Memory B cell (primary cell): ENCODE data around the gene HPSE2.

Source experiments
- ATAC-seq: fragments of 150-1000 bp; cut with Tn5 transposase; 2 replicates; pipeline ENCODE4 v1.10.0; 2021; ENCODE audit warnings: low read depth, mild to moderate bottlenecking, moderate library complexity
- DNase-seq, 2 donors: peaks; one replicate each; pipeline ENCODE4 v3.0.0; 2022; ENCODE audit warnings: low spot score in 2 of 2
- H3K27ac Mint-ChIP-seq: one replicate; pipeline ENCODE4 v1.8.0; 2022; ENCODE audit warnings: mild to moderate bottlenecking, moderate library complexity, mixed read lengths
- H3K27me3 Mint-ChIP-seq: one replicate; pipeline ENCODE4 v1.8.0; 2022; ENCODE audit warnings: mixed read lengths
- H3K36me3 Mint-ChIP-seq: one replicate; pipeline ENCODE4 v1.8.0; 2022; ENCODE audit warnings: mild to moderate bottlenecking, mixed read lengths
- H3K4me1 Mint-ChIP-seq: one replicate; pipeline ENCODE4 v1.8.0; 2022; ENCODE audit warnings: mixed read lengths
- H3K4me3 Mint-ChIP-seq: one replicate; pipeline ENCODE4 v1.8.0; 2022; ENCODE audit warnings: mild to moderate bottlenecking, moderate library complexity, mixed read lengths
- H3K9me3 Mint-ChIP-seq: one replicate; pipeline ENCODE4 v1.8.0; 2022; ENCODE audit warnings: mixed read lengths

Gene HPSE2

GRCh38 chr10:98596404-98596803 is 639.2 kb downstream of the HPSE2 start:
- no peak overlapping the region for H3K27ac Mint-ChIP-seq
- peaks cover 8% of the 10 kb centered on the region for H3K9me3 Mint-ChIP-seq
- ATAC-seq, result no peak
- H3K4me1 Mint-ChIP-seq, result no peaks in the 10 kb centered on the region
- no peak for DNase-seq
- H3K36me3 Mint-ChIP-seq, result peaks cover 2% of the 10 kb centered on the region
- H3K4me3 Mint-ChIP-seq, result no peak overlapping the region
- peaks cover 2% of the 10 kb centered on the region for H3K27me3 Mint-ChIP-seq

- Mint-ChIP-seq H3K36me3 (no peaks in the 10 kb centered on the region), H3K27ac (no peak overlapping the region), H3K4me3 (no peak overlapping the region), H3K4me1 (no peaks in the 10 kb centered on the region), H3K9me3 (no peaks in the 10 kb centered on the region), H3K27me3 (no peaks in the 10 kb centered on the region)
- ATAC-seq (no peak), DNase-seq (no peak)
Observed at GRCh38 chr10:98589691-98590090, 646.0 kb downstream of the HPSE2 start.

GRCh38 chr10:98589007-98589406 is 646.6 kb downstream of the HPSE2 start:
- no peak for DNase-seq
- no peak overlapping the region for H3K27ac Mint-ChIP-seq
- ATAC-seq, result no peak
- H3K4me1 Mint-ChIP-seq, result no peaks in the 10 kb centered on the region
- no peaks in the 10 kb centered on the region for H3K27me3 Mint-ChIP-seq
- H3K4me3 Mint-ChIP-seq, result no peak overlapping the region
- no peaks in the 10 kb centered on the region for H3K36me3 Mint-ChIP-seq
- H3K9me3 Mint-ChIP-seq, result no peaks in the 10 kb centered on the region

GRCh38 chr10:98587156-98587837 is 648.4 kb downstream of the HPSE2 start:
- H3K4me1 Mint-ChIP-seq, result no peaks in the 10 kb centered on the region
- no peak for DNase-seq
- no peak for ATAC-seq

GRCh38 chr10:98586096-98586495 is 649.6 kb downstream of the HPSE2 start:
- Mint-ChIP-seq H3K27ac (no peak overlapping the region), H3K27me3 (peaks cover 1% of the 10 kb centered on the region)

More at GRCh38 chr10:98587156-98587837, 648.4 kb downstream of the HPSE2 start:
- Mint-ChIP-seq H3K36me3 (no peaks in the 10 kb centered on the region), H3K4me3 (no peak overlapping the region), H3K27me3 (no peaks in the 10 kb centered on the region), H3K27ac (no peak overlapping the region), H3K9me3 (no peaks in the 10 kb centered on the region)

GRCh38 chr10:98582363-98582762 is 653.3 kb downstream of the HPSE2 start:
- Mint-ChIP-seq H3K27me3 (peaks cover 6% of the 10 kb centered on the region), H3K9me3 (no peaks in the 10 kb centered on the region), H3K4me3 (no peak overlapping the region), H3K4me1 (no peaks in the 10 kb centered on the region), H3K27ac (no peak overlapping the region), H3K36me3 (no peaks in the 10 kb centered on the region)
- DNase-seq (no peak), ATAC-seq (no peak)

More at GRCh38 chr10:98586096-98586495, 649.6 kb downstream of the HPSE2 start:
- ATAC-seq (no peak), DNase-seq (no peak)
- H3K36me3 Mint-ChIP-seq, result no peaks in the 10 kb centered on the region
- no peaks in the 10 kb centered on the region for H3K4me1 Mint-ChIP-seq
- H3K4me3 Mint-ChIP-seq, result no peak overlapping the region
- H3K9me3 Mint-ChIP-seq, result no peaks in the 10 kb centered on the region

GRCh38 chr10:98577578-98577977 is 658.1 kb downstream of the HPSE2 start:
- ATAC-seq, result no peak

GRCh38 chr10:98577168-98577567 is 658.5 kb downstream of the HPSE2 start:
- Mint-ChIP-seq H3K9me3 (no peaks in the 10 kb centered on the region), H3K27me3 (peaks cover 10% of the 10 kb centered on the region), H3K27ac (no peak overlapping the region), H3K36me3 (no peaks in the 10 kb centered on the region), H3K4me3 (no peak overlapping the region), H3K4me1 (no peaks in the 10 kb centered on the region)
- ATAC-seq (no peak), DNase-seq (no peak)

More at GRCh38 chr10:98577578-98577977, 658.1 kb downstream of the HPSE2 start:
- no peak for DNase-seq
- H3K9me3 Mint-ChIP-seq, result no peaks in the 10 kb centered on the region
- H3K4me3 Mint-ChIP-seq, result no peak overlapping the region
- peaks cover 7% of the 10 kb centered on the region for H3K27me3 Mint-ChIP-seq
- no peaks in the 10 kb centered on the region for H3K36me3 Mint-ChIP-seq
- H3K4me1 Mint-ChIP-seq, result no peaks in the 10 kb centered on the region
- no peak overlapping the region for H3K27ac Mint-ChIP-seq

- no peak overlapping the region for H3K4me3 Mint-ChIP-seq
- H3K27me3 Mint-ChIP-seq, result peaks cover 9% of the 10 kb centered on the region
Observed at GRCh38 chr10:98576096-98576495, 659.6 kb downstream of the HPSE2 start.

GRCh38 chr10:98572594-98572993 is 663.1 kb downstream of the HPSE2 start:
- Mint-ChIP-seq H3K27ac (no peak overlapping the region), H3K36me3 (no peaks in the 10 kb centered on the region)
- ATAC-seq, result no peak

More at GRCh38 chr10:98576096-98576495, 659.6 kb downstream of the HPSE2 start:
- no peaks in the 10 kb centered on the region for H3K9me3 Mint-ChIP-seq
- no peak for DNase-seq
- no peaks in the 10 kb centered on the region for H3K4me1 Mint-ChIP-seq
- H3K36me3 Mint-ChIP-seq, result no peaks in the 10 kb centered on the region
- ATAC-seq, result no peak
- no peak overlapping the region for H3K27ac Mint-ChIP-seq

GRCh38 chr10:98570834-98571233 is 664.8 kb downstream of the HPSE2 start:
- Mint-ChIP-seq H3K36me3 (no peaks in the 10 kb centered on the region), H3K27me3 (peaks cover 8% of the 10 kb centered on the region), H3K4me1 (no peaks in the 10 kb centered on the region), H3K9me3 (no peaks in the 10 kb centered on the region), H3K27ac (no peak overlapping the region), H3K4me3 (no peak overlapping the region)
- DNase-seq (no peak), ATAC-seq (no peak)

More at GRCh38 chr10:98572594-98572993, 663.1 kb downstream of the HPSE2 start:
- DNase-seq, result no peak
- Mint-ChIP-seq H3K4me1 (no peaks in the 10 kb centered on the region), H3K27me3 (peaks cover 9% of the 10 kb centered on the region), H3K9me3 (no peaks in the 10 kb centered on the region), H3K4me3 (no peak overlapping the region)

GRCh38 chr10:98569853-98570252 is 665.8 kb downstream of the HPSE2 start:
- H3K4me1 Mint-ChIP-seq, result no peaks in the 10 kb centered on the region
- ATAC-seq (no peak), DNase-seq (no peak)
- no peak overlapping the region for H3K4me3 Mint-ChIP-seq
- H3K9me3 Mint-ChIP-seq, result no peaks in the 10 kb centered on the region
- no peaks in the 10 kb centered on the region for H3K36me3 Mint-ChIP-seq
- H3K27me3 Mint-ChIP-seq, result peaks cover 11% of the 10 kb centered on the region
- H3K27ac Mint-ChIP-seq, result no peak overlapping the region

- ATAC-seq (no peak), DNase-seq (no peak)
- peaks cover 11% of the 10 kb centered on the region for H3K27me3 Mint-ChIP-seq
- no peaks in the 10 kb centered on the region for H3K4me1 Mint-ChIP-seq
- H3K27ac Mint-ChIP-seq, result no peak overlapping the region
- no peaks in the 10 kb centered on the region for H3K9me3 Mint-ChIP-seq
- no peaks in the 10 kb centered on the region for H3K36me3 Mint-ChIP-seq
- H3K4me3 Mint-ChIP-seq, result no peak overlapping the region
Observed at GRCh38 chr10:98568551-98568950, 667.1 kb downstream of the HPSE2 start.

- no peak overlapping the region for H3K4me3 Mint-ChIP-seq
- peaks cover 11% of the 10 kb centered on the region for H3K27me3 Mint-ChIP-seq
Observed at GRCh38 chr10:98567391-98568133, 668.1 kb downstream of the HPSE2 start.

More at GRCh38 chr10:98567391-98568133, 668.1 kb downstream of the HPSE2 start:
- H3K9me3 Mint-ChIP-seq, result no peaks in the 10 kb centered on the region
- no peak for ATAC-seq
- H3K27ac Mint-ChIP-seq, result no peak overlapping the region
- H3K36me3 Mint-ChIP-seq, result no peaks in the 10 kb centered on the region
- no peaks in the 10 kb centered on the region for H3K4me1 Mint-ChIP-seq
- DNase-seq, result no peak
